ENCODE results near the gene COA1.

- TF ChIP-seq EZH2phosphoT487 (IDR thresholded peaks at IDR 0.05; ENCODE audit: insufficient read depth, low read depth) (no peak), EZH2 (IDR thresholded peaks at IDR 0.05; ENCODE audit: insufficient read depth, poor library complexity, severe bottlenecking) (no peak)
Observed at GRCh38 chr7:43703573-43703972, 25.8 kb downstream of the COA1 start.
